AG04449 (cell line): ENCODE results near the gene MGAM2.

Source experiments
- CTCF ChIA-PET: fragments of 350-600 bp; formaldehyde crosslinking; extraction: SDS; loops from one replicate; lab custom pipeline; 2021; ENCODE audit warnings: antibody characterized with exemption; lab: Yijun Ruan, JAX
- POLR2A ChIA-PET: fragments of 400-600, 350-600 bp; formaldehyde crosslinking; extraction: SDS; loops from one replicate; lab custom pipeline; 2020; ENCODE audit warnings: antibody characterized with exemption, inconsistent platforms; lab: Yijun Ruan, JAX
- DNase-seq: peaks from one replicate; pipeline ENCODE4 v3.0.0-alpha.2; 2010; ENCODE audit warnings: low read depth, low spot score
- H3K4me3 ChIP-seq: 2 replicates; pipeline ENCODE4 v1.5.1; 2011; ENCODE audit warnings: low read depth, mild to moderate bottlenecking, control low read depth, low read length
- CTCF ChIP-seq: IDR thresholded peaks from one replicate; pipeline ENCODE4 v1.5.1; 2011; ENCODE audit warnings: mild to moderate bottlenecking, moderate library complexity, low read length, control low read depth, inconsistent platforms; ENCODE audit not compliant: insufficient read depth; ENCODE audit errors: missing control alignments

The MGAM2 gene

GRCh38 chr7:142158736-142159496 lies 47.4 kb downstream of the MGAM2 start:
- CTCF ChIA-PET, result no interaction called here
- POLR2A ChIA-PET, result no interaction called here
- no peak for DNase-seq
- no peak overlapping the region for H3K4me3 ChIP-seq
- no peak for TF ChIP-seq CTCF

GRCh38 chr7:142161921-142162320 lies 50.4 kb downstream of the MGAM2 start:
- DNase-seq, result no peak
- ChIA-PET POLR2A (no interaction called here), CTCF (no interaction called here)
- no peak for TF ChIP-seq CTCF
- H3K4me3 ChIP-seq, result no peak overlapping the region

- DNase-seq, result no peak
- POLR2A ChIA-PET, result no interaction called here
- TF ChIP-seq CTCF, result no peak
- H3K4me3 ChIP-seq, result no peak overlapping the region
- CTCF ChIA-PET, result no interaction called here
Observed at GRCh38 chr7:142168746-142169145, 57.2 kb downstream of the MGAM2 start.

- POLR2A ChIA-PET, result no interaction called here
- TF ChIP-seq CTCF, result no peak
- CTCF ChIA-PET, result no interaction called here
- DNase-seq, result no peak
- H3K4me3 ChIP-seq, result no peak overlapping the region
Observed at GRCh38 chr7:142172932-142173331, 61.4 kb downstream of the MGAM2 start.

- TF ChIP-seq CTCF, result no peak
- POLR2A ChIA-PET, result no interaction called here
- no peak for DNase-seq
- H3K4me3 ChIP-seq, result no peak overlapping the region
- CTCF ChIA-PET, result interaction anchor here (0.8 kb wide), 1 partner anchor 198 kb away, joined by 3 read pairs; no protein-coding TSS in a partner anchor
Observed at GRCh38 chr7:142174441-142174840, 62.9 kb downstream of the MGAM2 start.

GRCh38 chr7:142175594-142175993 lies 64.1 kb downstream of the MGAM2 start:
- H3K4me3 ChIP-seq, result no peak overlapping the region
- CTCF ChIA-PET, result no interaction called here
- DNase-seq, result no peak
- POLR2A ChIA-PET, result no interaction called here
- no peak for TF ChIP-seq CTCF
